PC-9 (cell line): ENCODE data around the gene RAX.

Experiments used
- CTCF ChIP-seq: fragments of 200-600 bp; sonication (generic); conservative IDR thresholded peaks from 2 replicates; pipeline ENCODE4 v1.6.1; 2017; ENCODE audit warnings: mixed run types, antibody characterized with exemption, mild to moderate bottlenecking, moderate library complexity
- EZH2 ChIP-seq: fragments of 200-600 bp; sonication (generic); IDR thresholded peaks from 2 replicates; pipeline ENCODE4 v1.8.0; 2017; ENCODE audit warnings: antibody characterized with exemption, low read depth

- no peak for TF ChIP-seq CTCF
- TF ChIP-seq EZH2 = no peak
These were observed 26.5 kb downstream of the RAX start for GRCh38 chr18:59246796-59247195.
